ENCODE data around the gene PRIMA1.

PRIMA1 gene

DNA sequence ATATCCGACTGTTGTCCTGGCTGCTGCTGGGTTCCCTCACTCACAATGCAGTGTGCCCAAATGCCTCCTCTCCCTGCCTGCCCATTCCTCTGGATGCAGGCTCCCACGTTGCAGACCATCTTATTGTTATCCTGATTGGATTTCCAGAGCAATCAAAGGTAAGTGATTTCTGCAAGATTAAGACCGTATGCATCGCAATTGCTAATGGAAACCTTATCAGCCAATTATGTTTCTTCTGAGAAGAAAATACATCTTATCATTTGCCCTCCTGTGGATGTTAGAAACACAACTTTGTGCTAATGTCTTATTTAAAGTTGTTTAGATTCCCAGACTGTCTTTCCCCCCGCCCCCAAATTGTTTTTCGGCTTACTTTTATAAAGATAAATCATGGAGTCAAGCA, 98.1 kb downstream of the PRIMA1 start:
- no peaks in the 10 kb centered on the region for H3K36me3 ChIP-seq (ENCODE audit: control insufficient read depth, insufficient read depth, low read length)
- H3K4me3 ChIP-seq (ENCODE audit: low read length), result no peak overlapping the region
- H3K27me3 ChIP-seq (ENCODE audit: control insufficient read depth, insufficient read depth, low read length), result no peaks in the 10 kb centered on the region
- no peaks in the 10 kb centered on the region for H3K4me1 ChIP-seq (ENCODE audit: control insufficient read depth, insufficient read depth, low read length)
- no peak overlapping the region for H3K9ac ChIP-seq (ENCODE audit: low read length)
- no peaks in the 10 kb centered on the region for H3K9me3 ChIP-seq (ENCODE audit: control insufficient read depth, low read length)

DNA sequence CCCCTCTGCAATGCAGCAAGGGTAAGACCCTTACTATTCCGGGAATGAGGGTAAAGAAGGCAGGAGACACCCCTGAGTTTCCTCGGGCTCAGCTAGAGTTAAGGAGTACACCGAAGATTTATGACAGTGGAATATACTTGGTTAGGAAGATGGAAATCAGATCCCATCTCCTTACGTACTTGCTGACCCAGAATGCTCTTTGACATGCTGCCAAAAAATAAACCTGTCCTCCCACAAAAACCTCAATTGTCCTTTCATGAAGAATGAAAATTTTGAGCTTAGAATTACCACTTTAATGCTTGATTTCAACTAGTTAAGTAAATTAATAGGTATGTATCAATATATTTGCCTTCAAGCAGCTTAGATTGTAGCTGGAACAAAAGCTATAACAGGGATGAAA, 99.5 kb downstream of the PRIMA1 start:
- Histone ChIP-seq H3K4me3 (ENCODE audit: low read length) (no peak overlapping the region), H3K36me3 (ENCODE audit: control insufficient read depth, insufficient read depth, low read length) (no peaks in the 10 kb centered on the region), H3K9ac (ENCODE audit: low read length) (no peak overlapping the region), H3K4me1 (ENCODE audit: control insufficient read depth, insufficient read depth, low read length) (no peaks in the 10 kb centered on the region), H3K9me3 (ENCODE audit: control insufficient read depth, low read length) (no peaks in the 10 kb centered on the region), H3K27me3 (ENCODE audit: control insufficient read depth, insufficient read depth, low read length) (no peaks in the 10 kb centered on the region)

DNA sequence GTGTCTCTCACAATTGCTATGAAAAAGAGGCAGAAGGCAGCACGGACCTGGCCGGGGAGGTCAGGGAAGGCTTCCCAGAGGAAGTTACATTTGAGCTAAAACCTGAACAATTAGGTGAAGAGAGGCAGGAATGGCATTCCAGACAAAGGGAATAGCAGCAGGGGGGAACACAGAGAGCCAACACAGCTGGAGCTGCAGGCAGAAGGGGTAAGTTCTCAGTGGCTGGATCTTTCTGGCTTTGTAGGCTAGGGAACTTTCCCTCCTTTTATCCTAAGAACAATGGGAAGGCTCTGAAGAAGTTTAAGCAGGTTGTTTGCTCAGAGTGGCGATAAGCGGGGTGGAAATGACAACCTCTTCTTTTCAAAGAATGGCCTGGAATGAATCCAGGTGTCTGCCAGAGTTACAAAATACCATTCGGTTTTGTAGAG, 100.0 kb downstream of the PRIMA1 start:
- Histone ChIP-seq H3K36me3 (ENCODE audit: control insufficient read depth, insufficient read depth, low read length) (no peaks in the 10 kb centered on the region), H3K9ac (ENCODE audit: low read length) (no peak overlapping the region), H3K9me3 (ENCODE audit: control insufficient read depth, low read length) (no peaks in the 10 kb centered on the region), H3K27me3 (ENCODE audit: control insufficient read depth, insufficient read depth, low read length) (no peaks in the 10 kb centered on the region), H3K4me1 (ENCODE audit: control insufficient read depth, insufficient read depth, low read length) (no peaks in the 10 kb centered on the region), H3K4me3 (ENCODE audit: low read length) (no peak overlapping the region)

DNA sequence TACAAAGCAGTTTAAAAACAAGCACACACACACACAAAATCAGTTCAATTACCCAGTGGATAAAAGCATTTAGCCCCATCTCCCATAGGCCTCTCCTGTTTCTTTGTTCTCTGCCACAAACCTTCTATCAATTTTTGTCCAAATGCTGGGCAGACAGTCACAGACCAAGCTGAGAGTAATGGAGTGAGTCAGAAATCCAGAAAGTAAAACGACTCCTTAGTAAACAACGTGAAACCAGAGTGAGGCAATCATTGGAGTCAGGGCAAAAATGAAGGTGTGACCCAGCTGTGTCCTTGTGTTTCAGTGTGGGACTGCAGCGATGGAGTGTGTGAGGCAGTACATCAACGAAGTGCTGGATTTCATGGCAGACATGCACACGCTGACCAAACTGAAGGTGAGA, 102.0 kb downstream of the PRIMA1 start:
- Histone ChIP-seq H3K9me3 (ENCODE audit: control insufficient read depth, low read length) (no peaks in the 10 kb centered on the region), H3K4me3 (ENCODE audit: low read length) (no peak overlapping the region), H3K4me1 (ENCODE audit: control insufficient read depth, insufficient read depth, low read length) (no peaks in the 10 kb centered on the region), H3K9ac (ENCODE audit: low read length) (no peak overlapping the region), H3K36me3 (ENCODE audit: control insufficient read depth, insufficient read depth, low read length) (no peaks in the 10 kb centered on the region), H3K27me3 (ENCODE audit: control insufficient read depth, insufficient read depth, low read length) (no peaks in the 10 kb centered on the region)

DNA sequence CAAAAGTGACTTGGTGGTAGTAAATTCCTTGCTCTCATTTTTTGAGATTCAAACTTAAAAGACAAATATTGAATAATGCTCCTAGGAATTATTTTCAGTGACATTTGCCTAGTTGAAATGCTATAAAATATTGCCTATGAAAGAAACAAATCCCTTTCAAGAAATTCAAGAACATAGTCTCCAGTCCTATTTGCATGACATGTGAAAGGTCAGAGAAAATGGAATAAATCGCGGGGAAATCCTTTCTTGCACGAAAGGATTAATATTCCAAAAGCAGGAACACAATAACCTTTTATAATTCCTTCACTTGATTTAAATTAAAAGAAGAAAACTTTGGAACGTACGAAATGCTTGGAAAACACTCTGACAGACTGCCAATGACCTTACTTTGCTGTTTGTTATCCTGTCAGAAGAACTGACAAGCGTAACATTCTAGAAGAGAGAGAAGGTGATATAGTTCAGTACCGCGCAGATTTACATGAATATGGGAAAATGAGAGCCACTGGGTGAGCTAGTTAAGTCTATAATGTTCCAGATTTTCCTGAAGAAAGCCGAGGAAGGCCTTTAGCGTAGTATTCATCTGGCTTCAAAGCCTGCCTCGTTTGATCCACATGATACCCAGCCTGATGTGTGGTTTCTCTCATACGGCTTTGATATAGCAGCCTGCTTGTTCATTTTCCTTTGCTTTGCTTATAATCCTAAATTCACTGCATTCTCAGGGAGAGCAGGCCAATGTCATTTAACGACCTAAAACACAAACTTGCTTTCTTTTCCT, 103.0 kb downstream of the PRIMA1 start:
- Histone ChIP-seq H3K27me3 (ENCODE audit: control insufficient read depth, insufficient read depth, low read length) (no peaks in the 10 kb centered on the region), H3K4me3 (ENCODE audit: low read length) (no peak overlapping the region), H3K4me1 (ENCODE audit: control insufficient read depth, insufficient read depth, low read length) (no peaks in the 10 kb centered on the region), H3K9ac (ENCODE audit: low read length) (no peak overlapping the region), H3K9me3 (ENCODE audit: control insufficient read depth, low read length) (no peaks in the 10 kb centered on the region), H3K36me3 (ENCODE audit: control insufficient read depth, insufficient read depth, low read length) (no peaks in the 10 kb centered on the region)

DNA sequence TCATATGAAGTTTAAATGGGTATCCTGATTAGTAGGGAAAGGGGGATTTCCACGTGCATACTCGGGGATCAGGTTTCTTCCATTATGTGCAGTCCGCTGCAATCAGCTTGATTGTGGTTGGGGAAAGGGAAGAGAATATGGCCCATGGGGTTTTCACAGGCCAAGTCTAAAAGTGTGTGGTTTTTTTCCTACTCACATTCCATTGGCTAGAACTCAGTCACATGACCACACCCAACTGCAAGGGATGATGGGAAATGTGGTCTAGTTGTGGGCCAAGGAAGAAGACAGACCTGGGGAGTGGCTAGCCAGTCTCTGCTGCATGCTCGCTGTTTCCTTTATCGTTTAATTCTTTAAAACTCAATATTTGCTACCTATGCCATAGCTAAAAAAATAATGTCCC, 105.1 kb downstream of the PRIMA1 start:
- Histone ChIP-seq H3K4me3 (ENCODE audit: low read length) (no peak overlapping the region), H3K27me3 (ENCODE audit: control insufficient read depth, insufficient read depth, low read length) (no peaks in the 10 kb centered on the region), H3K9me3 (ENCODE audit: control insufficient read depth, low read length) (no peaks in the 10 kb centered on the region), H3K9ac (ENCODE audit: low read length) (no peak overlapping the region), H3K4me1 (ENCODE audit: control insufficient read depth, insufficient read depth, low read length) (no peaks in the 10 kb centered on the region), H3K36me3 (ENCODE audit: control insufficient read depth, insufficient read depth, low read length) (no peaks in the 10 kb centered on the region)

DNA sequence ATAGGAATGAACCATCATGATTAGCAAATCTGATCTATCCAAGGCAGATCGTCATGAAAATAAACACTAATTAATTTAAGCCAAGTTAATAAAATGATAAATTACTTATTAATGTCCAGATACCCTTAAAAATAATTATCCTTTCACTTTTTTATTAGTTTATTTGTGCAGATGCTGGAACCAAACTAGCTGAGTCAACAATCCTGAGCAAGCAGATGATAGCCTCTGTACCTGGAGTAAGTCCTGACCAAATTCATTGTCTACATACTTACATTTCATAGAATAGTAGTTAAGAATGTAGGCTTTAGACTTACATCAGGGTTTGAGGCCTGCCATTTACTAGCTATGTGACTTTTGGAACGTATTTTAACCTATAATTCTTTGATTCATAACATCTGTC, 105.8 kb downstream of the PRIMA1 start:
- H3K9ac ChIP-seq (ENCODE audit: low read length), result no peak overlapping the region
- H3K27me3 ChIP-seq (ENCODE audit: control insufficient read depth, insufficient read depth, low read length), result no peaks in the 10 kb centered on the region
- H3K36me3 ChIP-seq (ENCODE audit: control insufficient read depth, insufficient read depth, low read length), result no peaks in the 10 kb centered on the region
- no peaks in the 10 kb centered on the region for H3K4me1 ChIP-seq (ENCODE audit: control insufficient read depth, insufficient read depth, low read length)
- H3K4me3 ChIP-seq (ENCODE audit: low read length), result no peak overlapping the region
- no peaks in the 10 kb centered on the region for H3K9me3 ChIP-seq (ENCODE audit: control insufficient read depth, low read length)

DNA sequence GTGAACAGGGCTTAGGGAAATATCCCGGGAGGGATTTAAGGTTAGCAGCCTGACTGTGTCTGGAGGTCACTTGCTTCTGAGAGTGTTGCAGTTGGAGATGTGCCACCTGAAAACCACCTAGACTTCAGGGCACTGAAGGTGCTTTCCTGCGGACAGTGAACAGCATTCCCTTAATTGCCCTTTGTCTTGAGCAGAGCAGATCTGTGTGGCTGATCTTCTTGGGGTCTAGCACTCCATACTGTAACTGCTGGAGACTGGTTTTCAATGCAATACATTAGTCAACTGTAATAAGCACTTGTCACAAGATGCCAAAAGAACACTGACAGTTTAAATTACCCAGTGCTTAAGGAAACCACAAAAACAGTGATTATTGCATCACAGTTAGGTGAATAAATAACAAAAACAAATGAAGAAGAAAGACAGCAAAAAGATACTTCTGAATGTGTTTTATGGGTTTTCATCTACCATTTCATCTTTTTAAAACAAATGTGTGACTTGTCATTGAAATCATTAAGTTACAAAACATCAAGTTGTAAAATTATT, 111.8 kb downstream of the PRIMA1 start:
- Histone ChIP-seq H3K36me3 (ENCODE audit: control insufficient read depth, insufficient read depth, low read length) (no peaks in the 10 kb centered on the region), H3K9me3 (ENCODE audit: control insufficient read depth, low read length) (no peaks in the 10 kb centered on the region), H3K4me1 (ENCODE audit: control insufficient read depth, insufficient read depth, low read length) (no peaks in the 10 kb centered on the region), H3K4me3 (ENCODE audit: low read length) (no peak overlapping the region), H3K9ac (ENCODE audit: low read length) (no peak overlapping the region), H3K27me3 (ENCODE audit: control insufficient read depth, insufficient read depth, low read length) (no peaks in the 10 kb centered on the region)

DNA sequence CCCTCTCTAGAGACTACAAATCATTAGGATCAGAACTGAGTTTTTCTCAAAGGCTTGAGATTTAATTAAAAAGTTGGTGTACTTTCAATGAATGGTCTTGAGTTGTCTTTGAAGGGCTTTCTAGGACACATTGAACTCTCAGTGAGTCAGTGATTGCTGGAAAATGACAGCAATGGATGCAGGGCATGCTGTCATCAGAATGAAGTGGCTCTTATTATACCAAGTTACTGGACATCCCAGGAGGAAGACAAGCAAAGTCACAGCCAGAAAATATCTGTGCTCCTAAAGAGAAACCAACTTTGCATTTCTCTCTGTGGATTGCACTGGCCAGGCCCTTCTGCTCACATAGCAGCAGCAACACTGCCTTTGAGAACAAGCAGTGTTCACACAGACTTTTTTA, 112.6 kb downstream of the PRIMA1 start:
- H3K9ac ChIP-seq (ENCODE audit: low read length), result no peak overlapping the region
- no peaks in the 10 kb centered on the region for H3K36me3 ChIP-seq (ENCODE audit: control insufficient read depth, insufficient read depth, low read length)
- no peaks in the 10 kb centered on the region for H3K27me3 ChIP-seq (ENCODE audit: control insufficient read depth, insufficient read depth, low read length)
- no peaks in the 10 kb centered on the region for H3K9me3 ChIP-seq (ENCODE audit: control insufficient read depth, low read length)
- no peaks in the 10 kb centered on the region for H3K4me1 ChIP-seq (ENCODE audit: control insufficient read depth, insufficient read depth, low read length)
- H3K4me3 ChIP-seq (ENCODE audit: low read length), result no peak overlapping the region

DNA sequence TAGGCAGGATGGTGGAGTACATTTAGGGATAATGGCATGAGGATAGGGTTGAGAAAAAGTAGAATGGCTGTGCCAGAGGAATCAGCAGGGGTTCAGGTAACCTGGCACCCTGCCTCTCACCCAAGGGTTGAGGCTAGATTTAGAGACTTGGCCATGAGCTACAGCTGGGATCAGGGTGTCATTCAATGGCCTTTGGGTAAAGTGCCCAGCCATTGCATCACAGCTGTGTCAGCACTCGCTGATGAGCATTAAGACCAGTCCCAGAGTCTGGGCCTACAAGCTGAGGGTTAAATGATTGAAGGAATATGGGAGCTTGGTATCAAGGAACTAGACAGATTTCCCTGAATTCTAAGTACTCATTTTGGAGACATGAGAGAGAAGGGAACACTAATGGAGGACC, 113.9 kb downstream of the PRIMA1 start:
- no peaks in the 10 kb centered on the region for H3K27me3 ChIP-seq (ENCODE audit: control insufficient read depth, insufficient read depth, low read length)
- no peaks in the 10 kb centered on the region for H3K9me3 ChIP-seq (ENCODE audit: control insufficient read depth, low read length)
- no peaks in the 10 kb centered on the region for H3K36me3 ChIP-seq (ENCODE audit: control insufficient read depth, insufficient read depth, low read length)
- no peaks in the 10 kb centered on the region for H3K4me1 ChIP-seq (ENCODE audit: control insufficient read depth, insufficient read depth, low read length)
- H3K4me3 ChIP-seq (ENCODE audit: low read length), result no peak overlapping the region
- no peak overlapping the region for H3K9ac ChIP-seq (ENCODE audit: low read length)

DNA sequence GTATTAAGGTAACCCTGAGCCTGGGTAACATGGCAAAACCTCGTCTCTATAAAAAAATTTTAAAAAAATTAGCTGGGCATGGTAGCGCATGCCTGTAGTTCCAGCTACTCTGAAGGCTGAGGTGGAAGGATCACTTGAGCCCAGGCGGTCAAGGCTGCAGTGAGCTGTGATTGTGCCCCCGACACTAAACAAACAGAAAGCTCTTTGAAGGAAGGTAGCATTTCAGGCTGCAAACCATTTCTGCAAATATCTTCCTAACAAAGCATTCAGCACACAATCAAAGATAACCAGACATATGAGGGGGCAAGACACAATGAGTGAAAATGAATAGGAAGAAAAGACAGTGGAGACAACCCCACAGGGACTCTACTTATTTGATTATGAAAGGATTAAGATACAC, 118.7 kb downstream of the PRIMA1 start:
- Histone ChIP-seq H3K36me3 (ENCODE audit: control insufficient read depth, insufficient read depth, low read length) (no peaks in the 10 kb centered on the region), H3K9ac (ENCODE audit: low read length) (no peak overlapping the region), H3K27me3 (ENCODE audit: control insufficient read depth, insufficient read depth, low read length) (no peaks in the 10 kb centered on the region), H3K4me1 (ENCODE audit: control insufficient read depth, insufficient read depth, low read length) (no peaks in the 10 kb centered on the region), H3K4me3 (ENCODE audit: low read length) (no peak overlapping the region), H3K9me3 (ENCODE audit: control insufficient read depth, low read length) (no peaks in the 10 kb centered on the region)

Measured in mucosa of stomach (tissue), 1 donor.